HEK293 (cell line): ENCODE measurements around the gene PCYT1A.
A peak's percentile ranks its signal among the peaks of the same experiment; 100 is the strongest.

Source experiments
- CTCF ChIA-PET: fragments of 350-600 bp; formaldehyde crosslinking; extraction: SDS; loops from one replicate; lab custom pipeline; 2021; ENCODE audit warnings: antibody characterized with exemption; lab: Yijun Ruan, JAX
- POLR2A ChIA-PET: fragments of 300-600 bp; formaldehyde crosslinking; extraction: SDS; loops from one replicate; lab custom pipeline; 2020; ENCODE audit warnings: antibody characterized with exemption, inconsistent platforms; lab: Yijun Ruan, JAX
- H3K27ac ChIP-seq: fragments of 200-500 bp; sonication (Bioruptor generic); 2 replicates; pipeline ENCODE4 v1.5.1; 2014; ENCODE audit warnings: low read depth, low read length, control low read depth, inconsistent platforms; ENCODE audit errors: extremely low read depth
- H3K36me3 ChIP-seq, 2 experiments: fragments of 200-500 bp in 1 of 2; sonication (Bioruptor generic) in 1 of 2; 1 replicate in 1 of 2; 2 replicates in 1 of 2; pipeline ENCODE4 v1.5.1; 2014 to 2017; ENCODE audit warnings: inconsistent platforms in 2 of 2, low read length in 2 of 2; ENCODE audit not compliant: control insufficient read depth in 2 of 2, insufficient read depth in 1 of 2
- H3K4me1 ChIP-seq: fragments of 200-500 bp; sonication (Bioruptor generic); 2 replicates; pipeline ENCODE4 v1.5.1; 2014; ENCODE audit warnings: mild to moderate bottlenecking, low read length, inconsistent platforms; ENCODE audit not compliant: control insufficient read depth, insufficient read depth
- H3K4me3 ChIP-seq: 2 replicates; pipeline ENCODE4 v1.5.1; 2011; ENCODE audit warnings: low read depth, mild to moderate bottlenecking, control low read depth, low read length, moderate library complexity
- H3K9me3 ChIP-seq: fragments of 200-500 bp; sonication (Bioruptor generic); 2 replicates; pipeline ENCODE4 v1.5.1; 2014; ENCODE audit warnings: low read depth, low read length, inconsistent platforms; ENCODE audit not compliant: control insufficient read depth, insufficient read depth
- BCL11A ChIP-seq: fragments of 450-650 bp; formaldehyde crosslinking; IDR thresholded peaks from 2 replicates; pipeline ENCODE4 v1.5.1; 2016; ENCODE audit warnings: low read depth, missing biosample characterization, missing genetic modification characterization
- EGR2 ChIP-seq: fragments of 450-650 bp; formaldehyde crosslinking; IDR thresholded peaks from 2 replicates; pipeline ENCODE4 v1.5.1; 2016; ENCODE audit warnings: low read depth, missing biosample characterization, missing genetic modification characterization
- HOXD13 ChIP-seq: sonication (generic); formaldehyde crosslinking; IDR thresholded peaks from 2 replicates; pipeline ENCODE4 v1.8.0; 2022; ENCODE audit warnings: missing genetic modification reagents, borderline replicate concordance
- IKZF3 ChIP-seq: fragments of 450-650 bp; IDR thresholded peaks from 2 replicates; pipeline ENCODE4 v1.5.0; 2018; ENCODE audit warnings: missing biosample characterization, mild to moderate bottlenecking, missing genetic modification characterization, moderate library complexity
- PRDM1 ChIP-seq: fragments of 450-650 bp; formaldehyde crosslinking; IDR thresholded peaks from 2 replicates; pipeline ENCODE4; 2016; ENCODE audit warnings: missing biosample characterization, missing genetic modification characterization
- ZNF121 ChIP-seq: fragments of 450-650 bp; formaldehyde crosslinking; IDR thresholded peaks from 2 replicates; pipeline ENCODE4 v1.5.1; 2016; ENCODE audit warnings: missing biosample characterization, missing genetic modification characterization
- ZNF214 ChIP-seq: fragments of 450-650 bp; formaldehyde crosslinking; IDR thresholded peaks from 2 replicates; pipeline ENCODE4 v1.5.1; 2017; ENCODE audit warnings: missing biosample characterization, mild to moderate bottlenecking, missing genetic modification characterization, borderline replicate concordance
- ZNF23 ChIP-seq: fragments of 450-650 bp; formaldehyde crosslinking; IDR thresholded peaks from 2 replicates; pipeline ENCODE4 v1.5.1; 2016; ENCODE audit warnings: missing biosample characterization, missing genetic modification characterization, borderline replicate concordance
- ZNF335 ChIP-seq: fragments of 450-650 bp; formaldehyde crosslinking; conservative IDR thresholded peaks from 2 replicates; pipeline ENCODE4 v1.5.1; 2016; ENCODE audit warnings: missing biosample characterization, missing genetic modification characterization
- ZNF391 ChIP-seq: fragments of 450-650 bp; formaldehyde crosslinking; IDR thresholded peaks from 2 replicates; pipeline ENCODE4 v1.5.1; 2016; ENCODE audit warnings: low read depth, missing biosample characterization, missing genetic modification characterization, borderline replicate concordance
- ZNF433 ChIP-seq: fragments of 450-650 bp; formaldehyde crosslinking; IDR thresholded peaks from 2 replicates; pipeline ENCODE4 v1.5.1; 2016; ENCODE audit warnings: missing biosample characterization, missing genetic modification characterization, low read depth
- ZNF785 ChIP-seq: fragments of 450-650 bp; formaldehyde crosslinking; IDR thresholded peaks from 2 replicates; pipeline ENCODE4 v1.5.1; 2016; ENCODE audit warnings: missing biosample characterization, missing genetic modification characterization
- ZNF830 ChIP-seq: fragments of 450-650 bp; IDR thresholded peaks from 2 replicates; pipeline ENCODE4 v1.5.0; 2018; ENCODE audit warnings: missing biosample characterization, missing genetic modification characterization, low read depth, mild to moderate bottlenecking, moderate library complexity
- ZNF837 ChIP-seq: fragments of 450-650 bp; formaldehyde crosslinking; IDR thresholded peaks from 2 replicates; pipeline ENCODE4 v1.5.1; 2016; ENCODE audit warnings: missing biosample characterization, missing genetic modification characterization
- ZNF843 ChIP-seq: fragments of 450-650 bp; formaldehyde crosslinking; IDR thresholded peaks from 2 replicates; pipeline ENCODE4 v1.5.1; 2016; ENCODE audit warnings: missing biosample characterization, missing genetic modification characterization
- TF ChIP-seq, protein P1 (sequence below): fragments of 450-650 bp; formaldehyde crosslinking; IDR thresholded peaks from 2 replicates; pipeline ENCODE4 v1.5.1; 2016; ENCODE audit warnings: missing biosample characterization, missing genetic modification characterization, borderline replicate concordance
- TF ChIP-seq, protein P2 (sequence below): fragments of 450-650 bp; formaldehyde crosslinking; IDR thresholded peaks from 2 replicates; pipeline ENCODE4 v1.5.1; 2016; ENCODE audit warnings: missing biosample characterization, missing genetic modification characterization, borderline replicate concordance

The PCYT1A gene

DNA sequence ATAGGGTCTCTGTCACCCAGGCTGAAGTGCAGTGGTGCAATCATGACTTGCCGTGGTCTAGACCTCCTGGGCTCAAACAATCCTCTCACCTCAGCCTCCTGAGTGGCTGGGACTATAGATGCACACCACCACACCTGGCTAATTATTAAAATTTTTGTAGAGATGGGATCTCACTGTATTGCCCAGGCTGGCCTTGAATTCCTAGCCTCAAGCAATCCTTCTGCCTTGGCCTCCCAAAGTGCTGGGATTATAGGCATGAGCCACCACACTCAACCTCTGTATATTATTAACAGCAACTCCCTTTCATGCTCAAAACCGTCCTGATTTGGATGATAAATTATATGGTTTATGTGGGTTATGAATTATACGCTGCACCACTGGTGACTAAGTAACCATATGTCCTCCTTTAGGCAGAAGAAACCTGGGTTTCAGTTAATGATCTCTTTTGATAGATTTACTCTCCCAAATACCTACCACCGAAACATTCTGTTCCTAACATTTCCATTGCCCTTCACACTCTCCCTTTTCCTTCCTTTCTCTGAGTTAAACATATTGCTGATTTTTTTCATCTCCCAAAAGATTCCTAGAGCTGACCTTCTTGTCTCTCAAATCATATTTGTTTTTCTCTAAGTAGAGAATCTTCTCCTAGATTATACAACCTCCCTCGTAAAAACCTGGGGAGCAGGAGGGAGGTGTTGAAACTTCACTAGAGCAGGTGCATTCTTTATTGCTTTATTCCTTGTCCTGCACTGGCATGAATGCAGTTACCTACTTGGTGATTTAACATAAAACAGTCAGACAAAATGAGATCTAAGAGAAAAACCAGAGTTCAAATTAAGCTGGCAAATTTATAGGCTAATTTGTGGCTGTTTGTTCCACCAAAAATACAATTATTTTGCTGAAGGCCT lies 32.9 kb downstream of the PCYT1A start:
- ChIA-PET POLR2A (no interaction called here), CTCF (interaction anchor here (0.7 to 3.0 kb wide), 4 partner anchors 196 to 268 kb away, joined by 3 to 18 read pairs (median 4); no protein-coding TSS in a partner anchor)
- Histone ChIP-seq H3K27ac (no peak overlapping the region), H3K4me3 (no peak overlapping the region), H3K4me1 (no peaks in the 10 kb centered on the region), H3K36me3 (peaks cover 0 to 42% of the 10 kb centered on the region in 2 experiments; a peak in 2 of 3 replicates), H3K9me3 (no peaks in the 10 kb centered on the region)
- TF ChIP-seq PRDM1 (tag by site-specific recombination): peak; percentile 37; the same call in 1 of the 2 replicates
- TF ChIP-seq ZNF121: peak; percentile 63; the same call in 1 of the 2 replicates
- no peak for TF ChIP-seq ZNF214
- no peak for TF ChIP-seq ZNF785 (tag by site-specific recombination)

DNA sequence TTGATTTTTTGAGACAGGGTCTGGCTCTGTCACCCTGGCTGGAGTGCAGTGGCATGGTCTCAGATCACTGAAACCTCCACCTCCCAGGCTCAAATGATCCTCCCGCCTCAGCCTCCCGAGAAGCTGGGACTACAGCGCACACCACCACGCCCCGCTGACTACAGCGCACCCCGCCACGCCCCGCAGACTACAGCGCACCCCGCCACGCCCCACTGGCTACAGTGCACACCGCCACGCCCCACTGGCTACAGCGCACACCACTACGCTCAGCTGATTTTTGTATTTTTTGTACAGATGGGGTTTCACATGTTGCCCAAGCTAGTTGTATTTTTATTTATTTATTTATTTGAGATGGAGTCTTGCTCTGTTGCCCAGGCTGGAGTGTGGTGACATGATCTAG lies 35.6 kb downstream of the PCYT1A start:
- Histone ChIP-seq H3K4me1 (no peaks in the 10 kb centered on the region), H3K4me3 (no peak overlapping the region), H3K36me3 (peaks cover 0 to 49% of the 10 kb centered on the region in 2 experiments; a peak in 2 of 3 replicates), H3K27ac (no peak overlapping the region), H3K9me3 (no peaks in the 10 kb centered on the region)
- ChIA-PET POLR2A (no interaction called here), CTCF (interaction anchor here (0.6 to 1.3 kb wide), 2 partner anchors 11 to 270 kb away, joined by 4 to 5 read pairs; no protein-coding TSS in a partner anchor)
- no peak for TF ChIP-seq ZNF23 (tag by site-specific recombination)
- no peak for TF ChIP-seq ZNF843 (tag by site-specific recombination)
- no peak for TF ChIP-seq ZNF335 (tag by site-specific recombination)
- no peak for TF ChIP-seq HOXD13 (CRISPR knock-in tag)
- TF ChIP-seq BCL11A (tag by site-specific recombination): no peak
- TF ChIP-seq, protein P1, sequence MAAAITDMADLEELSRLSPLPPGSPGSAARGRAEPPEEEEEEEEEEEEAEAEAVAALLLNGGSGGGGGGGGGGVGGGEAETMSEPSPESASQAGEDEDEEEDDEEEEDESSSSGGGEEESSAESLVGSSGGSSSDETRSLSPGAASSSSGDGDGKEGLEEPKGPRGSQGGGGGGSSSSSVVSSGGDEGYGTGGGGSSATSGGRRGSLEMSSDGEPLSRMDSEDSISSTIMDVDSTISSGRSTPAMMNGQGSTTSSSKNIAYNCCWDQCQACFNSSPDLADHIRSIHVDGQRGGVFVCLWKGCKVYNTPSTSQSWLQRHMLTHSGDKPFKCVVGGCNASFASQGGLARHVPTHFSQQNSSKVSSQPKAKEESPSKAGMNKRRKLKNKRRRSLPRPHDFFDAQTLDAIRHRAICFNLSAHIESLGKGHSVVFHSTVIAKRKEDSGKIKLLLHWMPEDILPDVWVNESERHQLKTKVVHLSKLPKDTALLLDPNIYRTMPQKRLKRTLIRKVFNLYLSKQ (tag by site-specific recombination): no peak
- TF ChIP-seq ZNF433 (tag by site-specific recombination): no peak
- TF ChIP-seq ZNF830: no peak
- no peak for TF ChIP-seq IKZF3 (tag by site-specific recombination)
- TF ChIP-seq, protein P2, sequence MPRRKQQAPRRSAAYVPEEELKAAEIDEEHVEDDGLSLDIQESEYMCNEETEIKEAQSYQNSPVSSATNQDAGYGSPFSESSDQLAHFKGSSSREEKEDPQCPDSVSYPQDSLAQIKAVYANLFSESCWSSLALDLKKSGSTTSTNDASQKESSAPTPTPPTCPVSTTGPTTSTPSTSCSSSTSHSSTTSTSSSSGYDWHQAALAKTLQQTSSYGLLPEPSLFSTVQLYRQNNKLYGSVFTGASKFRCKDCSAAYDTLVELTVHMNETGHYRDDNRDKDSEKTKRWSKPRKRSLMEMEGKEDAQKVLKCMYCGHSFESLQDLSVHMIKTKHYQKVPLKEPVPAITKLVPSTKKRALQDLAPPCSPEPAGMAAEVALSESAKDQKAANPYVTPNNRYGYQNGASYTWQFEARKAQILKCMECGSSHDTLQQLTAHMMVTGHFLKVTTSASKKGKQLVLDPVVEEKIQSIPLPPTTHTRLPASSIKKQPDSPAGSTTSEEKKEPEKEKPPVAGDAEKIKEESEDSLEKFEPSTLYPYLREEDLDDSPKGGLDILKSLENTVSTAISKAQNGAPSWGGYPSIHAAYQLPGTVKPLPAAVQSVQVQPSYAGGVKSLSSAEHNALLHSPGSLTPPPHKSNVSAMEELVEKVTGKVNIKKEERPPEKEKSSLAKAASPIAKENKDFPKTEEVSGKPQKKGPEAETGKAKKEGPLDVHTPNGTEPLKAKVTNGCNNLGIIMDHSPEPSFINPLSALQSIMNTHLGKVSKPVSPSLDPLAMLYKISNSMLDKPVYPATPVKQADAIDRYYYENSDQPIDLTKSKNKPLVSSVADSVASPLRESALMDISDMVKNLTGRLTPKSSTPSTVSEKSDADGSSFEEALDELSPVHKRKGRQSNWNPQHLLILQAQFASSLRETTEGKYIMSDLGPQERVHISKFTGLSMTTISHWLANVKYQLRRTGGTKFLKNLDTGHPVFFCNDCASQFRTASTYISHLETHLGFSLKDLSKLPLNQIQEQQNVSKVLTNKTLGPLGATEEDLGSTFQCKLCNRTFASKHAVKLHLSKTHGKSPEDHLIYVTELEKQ (tag by site-specific recombination): no peak
- no peak for TF ChIP-seq ZNF391 (tag by site-specific recombination)
- TF ChIP-seq EGR2 (tag by site-specific recombination): no peak
- TF ChIP-seq ZNF837 (tag by site-specific recombination): no peak
